HuH-7 (cell line): ENCODE measurements around the gene VAMP3.

Experiments
- DNase-seq: peaks from one replicate; pipeline ENCODE4 v3.0.0; 2011; ENCODE audit warnings: low spot score

Gene VAMP3

DNA sequence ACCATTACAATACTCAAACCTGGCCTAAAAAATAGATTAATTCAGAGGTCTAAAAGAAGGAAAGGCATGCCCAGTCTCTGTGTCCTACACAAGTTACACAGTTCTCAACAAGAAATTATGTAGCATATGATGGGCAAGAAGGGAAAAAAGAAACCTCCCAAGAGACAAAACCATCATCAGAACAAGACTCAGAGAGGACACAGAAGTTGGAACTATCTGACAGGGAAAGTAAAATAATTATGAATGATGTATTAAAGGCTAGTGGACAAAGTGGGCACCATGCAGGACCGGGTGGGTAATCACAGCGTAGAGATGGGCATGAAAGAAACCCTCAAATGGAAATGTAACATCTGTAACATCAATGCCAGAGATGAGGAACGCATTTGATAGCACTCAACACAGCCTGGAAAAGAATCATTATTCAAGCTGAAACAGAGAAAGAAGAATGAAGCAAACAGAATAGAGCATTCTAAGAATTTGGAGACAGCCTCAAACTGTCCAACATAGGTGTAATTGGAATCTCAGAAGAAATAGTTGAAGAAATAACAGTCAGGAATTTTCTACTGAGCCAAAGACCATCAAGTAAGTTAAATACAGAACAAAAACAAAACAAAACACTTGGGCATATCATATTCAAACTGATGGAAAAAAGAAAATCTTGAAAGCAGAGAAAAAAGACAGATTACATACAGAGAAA lies 42.7 kb downstream of the VAMP3 start:
- no peak for DNase-seq

- DNase-seq = no peak
Measured at GRCh38 chr1:7821282-7821681, 50.2 kb downstream of the VAMP3 start.

DNA sequence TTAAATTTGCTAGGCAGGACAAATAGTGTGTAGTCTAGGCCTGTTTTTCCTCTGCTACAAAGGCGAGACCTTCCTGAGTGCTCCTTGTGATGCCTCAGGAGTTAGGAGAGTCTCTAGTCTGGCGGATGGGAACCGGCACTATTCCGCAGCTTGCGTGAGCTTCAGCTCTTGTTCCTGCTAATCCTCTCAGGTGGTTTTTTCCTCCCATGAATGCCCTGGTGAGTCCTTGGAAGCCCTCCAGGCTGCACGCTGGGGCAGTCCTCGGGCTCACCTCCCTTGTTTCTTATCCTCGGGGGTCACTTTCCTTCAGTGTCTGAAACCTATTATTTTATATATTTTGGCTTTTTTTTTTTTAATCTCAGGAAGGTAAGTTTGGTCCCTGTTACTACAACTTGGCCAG lies 53.6 kb downstream of the VAMP3 start:
- DNase-seq = no peak

DNA sequence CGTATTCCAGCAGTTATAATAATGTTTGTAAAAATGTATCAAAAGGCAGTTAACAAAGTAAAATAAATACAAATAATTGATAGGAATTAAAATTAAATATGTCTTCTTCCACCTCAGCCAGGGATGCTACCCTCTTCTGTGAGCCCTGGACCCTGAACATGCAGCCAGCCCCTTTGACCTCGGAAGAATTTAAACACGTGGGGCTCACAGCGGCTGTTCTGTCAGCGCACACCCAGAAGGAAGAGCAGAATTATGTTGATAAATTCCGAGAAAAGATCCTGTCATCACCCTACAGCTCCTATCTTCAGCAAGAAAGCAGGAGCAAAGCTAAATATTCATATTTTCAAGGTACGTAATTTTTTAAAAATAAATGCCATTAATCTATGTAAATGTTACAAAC lies 55.3 kb downstream of the VAMP3 start:
- no peak for DNase-seq

DNA sequence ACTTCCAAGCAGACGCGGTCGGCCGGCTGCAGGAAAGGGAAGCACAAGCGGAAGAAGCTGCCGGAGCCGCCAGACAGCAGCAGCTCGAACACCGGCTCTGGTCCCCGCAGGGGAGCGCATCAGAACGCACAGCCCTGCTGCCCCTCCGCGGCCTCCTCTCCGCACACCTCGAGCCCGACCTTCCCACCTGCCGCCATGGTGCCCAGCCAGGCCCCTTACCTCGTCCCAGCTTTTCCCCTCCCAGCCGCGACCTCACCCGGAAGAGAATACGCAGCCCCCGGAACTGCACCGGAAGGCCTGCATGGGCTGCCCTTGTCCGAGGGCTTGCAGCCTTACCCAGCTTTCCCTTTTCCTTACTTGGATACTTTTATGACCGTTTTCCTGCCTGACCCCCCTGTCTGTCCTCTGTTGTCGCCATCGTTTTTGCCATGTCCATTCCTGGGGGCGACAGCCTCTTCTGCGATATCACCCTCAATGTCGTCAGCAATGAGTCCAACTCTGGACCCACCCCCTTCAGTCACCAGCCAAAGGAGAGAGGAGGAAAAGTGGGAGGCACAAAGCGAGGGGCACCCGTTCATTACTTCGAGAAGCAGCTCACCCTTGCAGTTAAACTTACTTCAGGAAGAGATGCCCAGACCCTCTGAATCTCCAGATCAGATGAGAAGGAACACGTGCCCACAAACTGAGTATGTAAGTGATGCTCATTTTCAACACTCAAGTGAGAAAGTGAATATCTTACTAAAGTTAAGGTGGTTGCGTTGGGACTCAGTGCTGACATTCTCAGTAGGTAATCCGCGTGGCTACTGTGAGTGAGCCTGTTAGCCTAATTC lies 56.2 kb downstream of the VAMP3 start:
- no peak for DNase-seq
